Measurements from ENCODE around the gene MACC1.

The MACC1 gene

DNA sequence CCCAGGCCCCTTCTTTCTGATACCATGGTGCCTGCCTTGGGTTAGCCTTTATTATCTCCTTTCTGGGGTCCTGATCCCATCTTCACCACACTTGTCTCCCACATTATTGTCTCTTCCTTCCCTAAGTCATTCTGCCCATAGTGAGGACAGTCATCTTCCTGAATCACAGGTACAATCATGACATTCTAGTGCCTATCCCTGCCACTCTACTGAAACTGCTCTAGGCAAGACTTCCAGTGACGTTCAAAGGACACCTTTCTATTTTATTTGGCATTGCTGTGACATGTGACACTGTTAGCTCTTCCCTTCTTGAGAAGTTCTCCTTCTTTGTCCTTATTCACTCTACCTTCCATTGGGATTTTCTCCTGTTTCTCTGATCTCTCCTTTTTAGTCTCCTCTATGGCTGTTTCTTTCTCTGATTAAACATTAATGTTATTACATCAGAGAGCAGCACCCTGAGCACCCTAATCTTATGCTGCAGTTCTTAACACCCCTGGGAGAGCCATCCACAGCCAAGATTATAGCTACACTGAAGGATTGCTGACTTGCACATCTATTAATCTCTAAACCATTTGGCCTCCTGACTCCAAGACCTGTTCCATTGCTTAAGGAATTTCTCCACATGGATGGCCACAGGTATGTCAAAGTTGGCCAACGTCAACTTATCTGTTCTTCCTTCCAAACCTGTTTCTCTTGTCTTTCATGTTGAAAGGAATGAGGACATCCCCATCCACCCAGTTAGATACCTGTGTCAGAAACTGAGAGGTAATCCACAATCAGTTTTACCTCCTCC, 10.9 kb downstream of the MACC1 start:
- Mint-ChIP-seq H3K36me3 (peaks cover 18 to 25% of the 10 kb centered on the region in 2 donors), H3K27me3 (no peaks in the 10 kb centered on the region), H3K9me3 (peaks cover 13 to 17% of the 10 kb centered on the region in 2 donors), H3K27ac (no peak overlapping the region), H3K4me1 (peaks cover 5 to 15% of the 10 kb centered on the region in 2 donors), H3K4me3 (no peak overlapping the region)
- DNase-seq (no peak), ATAC-seq (replicated peaks) (no peak)

DNA sequence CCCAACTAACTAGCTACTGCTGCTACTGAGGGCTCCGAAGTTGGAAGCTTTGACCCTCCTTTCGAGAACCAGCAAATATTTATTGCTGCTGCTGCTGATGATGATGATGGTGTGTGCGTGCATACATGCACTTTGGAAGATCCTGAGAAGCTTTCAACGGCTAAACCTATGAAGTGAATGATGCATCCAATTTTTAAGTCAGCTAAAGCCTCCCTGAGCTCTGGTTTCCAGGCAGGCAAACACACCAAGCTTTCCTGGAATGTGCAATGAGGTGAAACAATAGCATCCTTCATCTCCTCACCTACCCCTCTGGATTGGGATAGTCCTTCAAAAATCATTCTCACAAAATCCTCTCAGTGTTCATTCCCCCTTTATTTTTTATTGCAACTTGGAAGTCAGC, 13.9 kb downstream of the MACC1 start:
- peaks cover 17 to 33% of the 10 kb centered on the region in 2 donors for H3K4me1 Mint-ChIP-seq
- DNase-seq (no peak), ATAC-seq (replicated peaks) (no peak)
- H3K9me3 Mint-ChIP-seq = peaks cover 4 to 6% of the 10 kb centered on the region in 2 donors
- no peaks in the 10 kb centered on the region for H3K27me3 Mint-ChIP-seq
- H3K4me3 Mint-ChIP-seq = no peak overlapping the region
- no peak overlapping the region for H3K27ac Mint-ChIP-seq
- H3K36me3 Mint-ChIP-seq = peaks cover 5% of the 10 kb centered on the region in 2 donors

DNA sequence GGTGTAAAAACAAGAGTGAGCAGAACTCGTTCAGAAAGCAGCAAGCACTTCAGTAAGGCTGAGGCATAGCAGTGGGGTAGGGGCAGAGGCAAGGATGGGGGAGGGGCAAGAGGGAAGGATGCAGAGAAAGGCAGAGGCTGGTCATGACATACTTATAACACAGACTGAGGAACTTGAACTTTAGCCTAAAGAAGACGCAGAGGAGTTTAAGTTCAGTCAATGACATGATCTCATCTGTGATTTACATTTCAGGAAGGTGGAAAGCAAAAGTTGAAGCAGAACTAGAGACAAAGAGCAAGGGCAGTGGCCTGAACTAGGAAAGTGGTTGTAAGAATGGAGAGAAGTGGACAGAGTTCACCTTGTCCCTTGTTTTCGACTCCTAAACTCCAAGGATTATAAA, 15.8 kb downstream of the MACC1 start:
- Mint-ChIP-seq H3K4me3 (peak overlapping the region in 1 of 2 donors; percentile 20), H3K27ac (peak overlapping the region; percentile 85), H3K36me3 (no peaks in the 10 kb centered on the region), H3K9me3 (peaks cover 0 to 1% of the 10 kb centered on the region in 2 donors), H3K4me1 (peaks cover 20 to 35% of the 10 kb centered on the region in 2 donors), H3K27me3 (no peaks in the 10 kb centered on the region)
- peak; percentile 72 to 76 for ATAC-seq (replicated peaks)
- DNase-seq = peak; percentile 27

DNA sequence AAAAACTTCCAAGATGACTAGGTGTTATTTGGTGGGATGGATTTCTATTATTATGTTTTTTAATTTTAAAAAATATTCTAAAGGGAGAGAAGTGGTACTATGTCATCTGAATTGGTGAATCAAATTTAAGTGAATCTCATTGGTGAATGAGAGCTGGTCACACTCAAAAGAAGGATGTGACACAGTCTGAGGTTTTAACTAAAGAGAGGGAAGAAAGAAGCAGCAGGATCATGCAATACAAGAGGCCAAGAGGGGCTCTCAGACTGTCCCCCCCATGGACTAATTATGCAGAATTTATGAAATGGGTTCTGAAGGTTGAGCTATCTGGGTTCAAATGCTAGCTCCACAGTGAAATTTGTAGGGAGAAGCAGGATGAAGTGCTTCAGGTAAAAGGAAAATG, 16.2 kb downstream of the MACC1 start:
- Mint-ChIP-seq H3K27ac (peak overlapping the region; percentile 85), H3K4me3 (peak overlapping the region; percentile 20 to 45), H3K9me3 (no peaks in the 10 kb centered on the region), H3K4me1 (peaks cover 20 to 35% of the 10 kb centered on the region in 2 donors), H3K36me3 (no peaks in the 10 kb centered on the region), H3K27me3 (no peaks in the 10 kb centered on the region)
- peak; percentile 33 to 54 for ATAC-seq (replicated peaks)
- DNase-seq = no peak

DNA sequence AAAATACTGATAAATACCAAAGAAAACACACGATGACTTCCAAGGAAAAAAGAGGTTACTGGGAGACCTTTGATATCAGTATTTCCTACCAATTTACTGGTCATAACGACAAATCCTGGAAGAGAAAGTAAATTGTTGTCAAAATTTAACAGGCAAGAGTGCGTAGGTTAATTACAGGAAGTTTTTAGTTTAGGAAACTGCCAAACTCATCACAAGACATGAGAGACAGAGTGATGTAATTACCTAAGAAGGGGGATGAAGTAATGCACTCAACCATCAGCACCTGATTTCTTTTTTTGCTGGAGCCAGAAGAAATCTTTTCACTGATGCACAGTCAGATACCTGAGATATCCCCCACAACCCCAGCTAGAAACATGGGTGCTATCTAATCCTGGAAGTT, 16.8 kb downstream of the MACC1 start:
- no peak overlapping the region for H3K4me3 Mint-ChIP-seq
- peaks cover 0 to 4% of the 10 kb centered on the region in 2 donors for H3K36me3 Mint-ChIP-seq
- ATAC-seq (replicated peaks) = peak in 1 of 2 donors; percentile 14
- no peak for DNase-seq
- H3K27me3 Mint-ChIP-seq = no peaks in the 10 kb centered on the region
- peak overlapping the region; percentile 56 for H3K27ac Mint-ChIP-seq
- H3K9me3 Mint-ChIP-seq = no peaks in the 10 kb centered on the region
- H3K4me1 Mint-ChIP-seq = peaks cover 20 to 38% of the 10 kb centered on the region in 2 donors

DNA sequence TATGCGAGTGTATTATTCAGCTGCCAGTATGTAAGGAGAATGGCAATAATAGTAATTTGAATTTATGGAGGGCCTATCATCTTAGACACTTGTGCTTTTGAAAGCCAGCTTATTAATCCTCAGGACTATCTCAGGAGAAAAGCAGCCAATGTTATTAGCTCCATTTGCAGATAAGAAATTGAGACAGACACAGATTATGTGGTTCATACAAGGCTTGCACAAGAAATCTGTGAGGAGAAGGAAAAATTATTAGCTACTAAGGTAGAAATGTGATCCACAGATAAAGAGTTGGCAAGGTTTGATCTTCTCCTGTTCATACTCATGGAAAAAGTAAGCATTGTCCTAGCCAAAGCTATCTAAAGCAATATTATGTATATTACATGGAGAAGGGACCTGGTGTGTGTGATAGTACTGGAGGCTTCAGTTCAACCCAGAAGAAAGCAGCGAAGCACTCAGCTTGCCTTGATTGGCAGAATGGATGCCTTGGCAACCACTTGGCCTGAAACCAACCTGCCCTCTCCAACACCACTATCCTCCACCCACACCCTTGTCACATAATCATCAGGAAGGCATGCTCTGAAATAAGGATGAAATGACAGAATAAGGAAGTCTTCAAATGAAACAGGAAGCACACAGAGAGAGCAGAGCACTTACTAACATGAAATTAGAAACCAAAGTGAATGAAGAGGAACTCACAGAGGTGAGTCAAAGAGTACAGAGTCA, 18.0 kb downstream of the MACC1 start:
- H3K4me1 Mint-ChIP-seq = peaks cover 25 to 50% of the 10 kb centered on the region in 2 donors
- peak overlapping the region in 1 of 2 donors; percentile 51 for H3K4me3 Mint-ChIP-seq
- H3K9me3 Mint-ChIP-seq = no peaks in the 10 kb centered on the region
- ATAC-seq (replicated peaks) (peak; percentile 90 to 93), DNase-seq (peak; percentile 75)
- H3K27me3 Mint-ChIP-seq = no peaks in the 10 kb centered on the region
- peaks cover 0 to 4% of the 10 kb centered on the region in 2 donors for H3K36me3 Mint-ChIP-seq
- H3K27ac Mint-ChIP-seq = peak overlapping the region; percentile 70

DNA sequence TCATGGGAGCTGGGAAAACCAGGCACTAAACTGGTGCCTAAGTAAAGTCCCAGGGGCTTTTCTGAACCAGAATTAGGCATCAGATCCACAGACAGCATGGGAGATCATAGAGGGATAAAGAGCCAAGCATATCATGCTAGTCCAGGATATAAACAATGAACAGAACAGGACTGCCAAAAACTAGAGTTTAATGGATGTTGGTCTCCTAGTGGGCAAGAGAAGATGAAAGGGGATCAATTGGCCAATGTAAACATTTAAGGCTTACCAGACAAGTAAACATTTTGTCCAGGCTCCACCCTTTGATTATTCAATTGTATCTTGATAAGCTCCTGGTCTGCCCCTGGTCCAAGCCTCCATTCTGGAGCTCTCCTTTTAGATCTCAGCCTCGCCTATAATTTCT, 18.9 kb downstream of the MACC1 start:
- DNase-seq (no peak), ATAC-seq (replicated peaks) (no peak)
- Mint-ChIP-seq H3K27ac (peak overlapping the region; percentile 80), H3K4me1 (peaks cover 27 to 56% of the 10 kb centered on the region in 2 donors), H3K36me3 (peaks cover 0 to 4% of the 10 kb centered on the region in 2 donors), H3K27me3 (no peaks in the 10 kb centered on the region), H3K9me3 (no peaks in the 10 kb centered on the region), H3K4me3 (no peak overlapping the region)

DNA sequence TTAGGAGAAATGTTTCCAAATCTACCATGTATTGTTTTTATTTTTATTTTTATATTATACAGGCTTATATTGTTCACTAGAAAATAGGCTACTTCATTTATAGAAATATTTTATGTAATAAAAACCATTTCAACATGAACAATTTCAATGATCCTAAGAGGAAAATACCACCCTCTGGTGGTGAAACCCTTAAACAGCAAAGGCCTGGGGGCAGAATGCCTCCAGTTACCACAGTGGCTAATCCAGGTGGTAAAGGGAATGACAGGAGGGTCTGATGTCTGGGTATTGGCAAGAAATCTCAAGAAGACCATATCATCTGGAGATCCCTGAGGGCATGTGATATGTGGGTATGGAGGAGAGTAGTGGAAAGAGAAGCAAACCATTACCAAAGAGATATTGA, 19.3 kb downstream of the MACC1 start:
- DNase-seq = no peak
- H3K4me3 Mint-ChIP-seq = no peak overlapping the region
- peaks cover 0 to 4% of the 10 kb centered on the region in 2 donors for H3K36me3 Mint-ChIP-seq
- H3K9me3 Mint-ChIP-seq = no peaks in the 10 kb centered on the region
- peaks cover 27 to 57% of the 10 kb centered on the region in 2 donors for H3K4me1 Mint-ChIP-seq
- H3K27ac Mint-ChIP-seq = peak overlapping the region; percentile 80
- ATAC-seq (replicated peaks) = no peak
- H3K27me3 Mint-ChIP-seq = no peaks in the 10 kb centered on the region

DNA sequence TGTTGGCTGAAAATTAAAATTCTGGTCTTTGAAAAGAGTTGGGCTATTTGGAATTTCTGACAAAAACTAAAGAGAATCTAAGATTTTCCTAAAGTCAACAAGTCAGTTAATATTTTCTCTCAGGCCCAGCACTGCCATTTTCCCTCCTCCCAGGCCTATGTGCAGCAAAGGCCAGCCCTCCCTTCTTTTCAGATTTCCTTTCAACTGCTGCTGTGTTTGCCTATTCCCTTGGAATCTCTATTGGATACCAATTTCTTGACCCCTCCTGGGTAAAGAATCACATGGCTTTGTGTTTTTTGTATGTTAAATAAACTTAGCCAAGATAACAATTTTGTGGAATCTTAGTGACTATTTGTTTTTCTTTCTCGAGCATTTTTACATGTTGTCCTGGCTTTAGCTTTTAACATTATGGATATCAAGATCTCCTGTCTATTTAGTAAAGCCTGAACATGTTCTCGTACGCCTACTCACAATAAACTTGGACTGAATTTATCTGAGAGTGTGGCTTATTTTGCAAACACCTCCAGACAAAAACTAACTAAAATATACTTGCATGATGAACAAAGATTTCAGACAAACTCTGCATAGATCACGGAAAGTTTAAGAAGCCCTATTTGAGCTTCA, 19.9 kb downstream of the MACC1 start:
- Mint-ChIP-seq H3K4me3 (no peak overlapping the region), H3K27me3 (no peaks in the 10 kb centered on the region), H3K27ac (no peak overlapping the region), H3K36me3 (peaks cover 0 to 4% of the 10 kb centered on the region in 2 donors), H3K9me3 (no peaks in the 10 kb centered on the region), H3K4me1 (peaks cover 29 to 62% of the 10 kb centered on the region in 2 donors)
- ATAC-seq (replicated peaks) = no peak
- no peak for DNase-seq

DNA sequence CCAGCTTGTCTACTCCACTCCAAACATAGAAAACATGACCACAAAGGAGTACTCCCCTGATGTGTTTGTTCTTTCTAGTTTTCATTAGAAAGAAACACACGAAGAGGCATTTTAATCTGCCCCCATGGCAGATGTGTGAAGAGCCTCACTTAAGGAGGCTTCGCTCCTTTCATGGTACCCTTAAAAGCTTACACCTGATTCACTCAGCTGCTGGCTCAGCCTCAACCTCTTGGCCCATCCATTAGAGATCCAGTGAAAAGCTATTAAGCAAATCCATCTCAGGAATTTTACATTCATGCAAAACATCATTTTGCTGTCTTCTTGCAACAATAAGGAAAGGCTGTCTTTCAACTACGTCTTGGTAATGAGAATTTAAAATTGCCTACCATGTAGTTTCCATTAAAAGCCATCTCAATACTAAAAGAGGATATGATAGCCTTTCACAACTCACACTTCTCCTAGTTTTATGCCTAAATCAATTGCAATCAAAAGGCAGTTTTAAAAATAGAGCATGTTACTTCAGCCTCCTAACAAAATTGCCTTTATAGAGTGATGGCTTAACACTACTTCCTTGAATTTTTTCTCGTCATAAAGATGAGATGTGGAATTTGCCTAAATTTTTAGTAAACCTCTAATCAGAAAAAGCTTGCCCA, 22.7 kb downstream of the MACC1 start:
- ATAC-seq (replicated peaks) (no peak), DNase-seq (no peak)
- Mint-ChIP-seq H3K4me3 (no peak overlapping the region), H3K9me3 (peaks cover 2 to 3% of the 10 kb centered on the region in 2 donors), H3K4me1 (peaks cover 26 to 57% of the 10 kb centered on the region in 2 donors), H3K36me3 (peaks cover 2 to 10% of the 10 kb centered on the region in 2 donors), H3K27me3 (no peaks in the 10 kb centered on the region), H3K27ac (no peak overlapping the region)

DNA sequence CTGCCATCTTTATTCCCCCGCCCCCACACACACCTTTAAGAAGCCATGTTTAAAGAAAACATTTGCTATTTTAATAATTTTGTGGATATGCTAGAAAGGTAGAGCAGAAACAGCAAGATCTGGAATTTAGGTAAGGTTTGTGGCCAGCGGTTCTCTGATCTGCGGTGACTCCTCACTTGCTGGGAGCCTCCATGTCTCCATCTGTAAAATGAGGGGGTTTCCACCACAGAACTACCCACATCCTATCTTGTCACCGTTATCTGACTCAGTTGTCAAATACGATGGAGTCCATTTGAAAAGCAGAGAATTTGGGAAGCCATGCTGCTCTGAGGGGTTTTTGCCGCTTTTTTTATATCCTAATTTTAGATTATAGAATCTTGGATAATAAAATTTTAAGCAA, 23.3 kb downstream of the MACC1 start:
- Mint-ChIP-seq H3K9me3 (peaks cover 4 to 5% of the 10 kb centered on the region in 2 donors), H3K27ac (peak overlapping the region; percentile 84), H3K4me1 (peaks cover 23 to 54% of the 10 kb centered on the region in 2 donors), H3K27me3 (no peaks in the 10 kb centered on the region), H3K36me3 (peaks cover 4 to 13% of the 10 kb centered on the region in 2 donors), H3K4me3 (no peak overlapping the region)
- no peak for ATAC-seq (replicated peaks)
- no peak for DNase-seq

DNA sequence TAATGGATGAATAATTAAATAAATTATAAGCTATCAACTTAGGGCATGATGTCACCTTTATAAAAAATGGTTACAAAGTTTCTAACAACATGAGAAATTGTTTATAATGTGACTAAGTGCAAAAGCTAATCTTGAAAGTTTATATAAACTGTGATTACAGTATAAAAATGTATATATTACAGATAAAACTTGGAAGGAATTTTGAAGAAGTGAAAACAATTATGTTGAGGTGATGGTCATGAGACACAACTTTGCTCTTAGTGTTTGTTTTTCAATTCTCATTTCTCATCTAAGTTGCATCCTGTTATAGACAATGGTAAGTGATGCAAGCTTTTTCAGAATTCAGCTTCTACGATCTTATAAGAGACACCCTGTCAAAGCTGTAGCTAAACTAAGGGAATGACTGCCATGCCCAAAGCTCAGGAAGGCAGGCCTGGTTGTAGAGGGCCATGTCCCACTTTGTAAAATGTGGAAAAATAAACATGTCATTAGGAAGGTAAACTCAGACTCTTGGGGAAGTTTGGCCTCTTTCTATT, 23.9 kb downstream of the MACC1 start:
- DNase-seq (no peak), ATAC-seq (replicated peaks) (peak; percentile 80 to 82)
- H3K9me3 Mint-ChIP-seq = peaks cover 8 to 11% of the 10 kb centered on the region in 2 donors
- H3K36me3 Mint-ChIP-seq = peaks cover 7 to 17% of the 10 kb centered on the region in 2 donors
- H3K4me3 Mint-ChIP-seq = peak overlapping the region in 1 of 2 donors; percentile 25
- H3K4me1 Mint-ChIP-seq = peaks cover 25 to 57% of the 10 kb centered on the region in 2 donors
- H3K27ac Mint-ChIP-seq = peak overlapping the region; percentile 84
- no peaks in the 10 kb centered on the region for H3K27me3 Mint-ChIP-seq

DNA sequence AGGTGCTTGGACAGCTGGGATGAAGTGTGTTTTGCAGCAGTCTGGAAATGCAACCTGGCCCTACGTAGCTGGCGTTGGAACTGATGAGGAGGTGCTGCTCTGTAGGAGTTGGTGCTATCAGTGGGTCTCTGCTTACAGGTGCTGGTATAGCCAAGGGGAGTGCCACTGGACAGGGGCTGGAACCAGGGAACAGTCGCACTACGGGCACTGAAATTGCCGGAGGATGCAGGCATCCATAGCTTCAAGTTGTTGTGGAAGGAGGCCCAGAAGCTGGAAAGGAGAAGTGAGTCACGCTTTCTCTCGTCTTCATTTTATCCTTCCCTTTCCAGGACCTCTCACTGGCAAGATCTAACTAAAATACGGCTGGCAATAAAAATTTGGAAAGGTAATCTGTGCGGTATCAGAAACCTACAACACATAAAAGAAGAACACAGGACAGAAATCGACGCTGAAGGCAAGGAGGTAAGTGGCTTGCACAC, 25.8 kb downstream of the MACC1 start:
- no peak overlapping the region for H3K4me3 Mint-ChIP-seq
- no peak for DNase-seq
- peaks cover 15 to 18% of the 10 kb centered on the region in 2 donors for H3K9me3 Mint-ChIP-seq
- H3K4me1 Mint-ChIP-seq = peaks cover 30 to 62% of the 10 kb centered on the region in 2 donors
- H3K36me3 Mint-ChIP-seq = peaks cover 7 to 24% of the 10 kb centered on the region in 2 donors
- peak overlapping the region; percentile 15 for H3K27ac Mint-ChIP-seq
- H3K27me3 Mint-ChIP-seq = no peaks in the 10 kb centered on the region
- ATAC-seq (replicated peaks) = no peak
